Esophagus muscularis mucosa (tissue), 4 donors: ENCODE results near the gene AP4S1. TPM values are rescaled to one million over a fixed set of nuclear protein-coding genes. Genes with fewer than 3 reads are reported as not detected.

ENCODE experiments used
- DNase-seq: peaks from one replicate; pipeline ENCODE4 v3.0.0-alpha.2; 2017; ENCODE audit errors: extremely low spot score
- H3K27ac ChIP-seq, 4 donors: fragments of 200-600 bp; sonication (generic); replicated peaks in 1 of 4; 1 replicate in 3 of 4; 2 replicates in 1 of 4; pipeline ENCODE4 v1.5.1; 2016 to 2019; ENCODE audit warnings: mild to moderate bottlenecking in 1 of 4
- H3K27me3 ChIP-seq, 4 donors: fragments of 200-600 bp; sonication (generic); one replicate each; pipeline versions ENCODE4 v1.5.1 to v1.6.0; 2016 to 2019
- H3K36me3 ChIP-seq, 4 donors: fragments of 200-600 bp; sonication (generic); one replicate each; pipeline ENCODE4 v1.5.1; 2016 to 2019
- H3K4me1 ChIP-seq, 4 donors: fragments of 200-600 bp; sonication (generic); one replicate each; pipeline ENCODE4 v1.5.1; 2016 to 2019
- H3K4me3 ChIP-seq, 4 donors: fragments of 200-600 bp; sonication (generic); 1 replicate in 2 of 4; 2 replicates in 2 of 4; pipeline ENCODE4 v1.5.1; 2016 to 2019; ENCODE audit warnings: mild to moderate bottlenecking in 4 of 4, moderate library complexity in 1 of 4
- H3K9me3 ChIP-seq, 4 donors: fragments of 200-600 bp; sonication (generic); 1 replicate in 3 of 4; 2 replicates in 1 of 4; pipeline ENCODE4 v1.5.1; 2016 to 2019
- EP300 ChIP-seq: sonication (generic); formaldehyde crosslinking; IDR thresholded peaks from one replicate; pipeline ENCODE4 v1.6.1; 2017; ENCODE audit warnings: antibody characterized with exemption
- POLR2A ChIP-seq: fragments of 450-650 bp; IDR thresholded peaks from one replicate; pipeline ENCODE4 v1.6.1; 2017; ENCODE audit warnings: antibody characterized with exemption, moderate library complexity, mild to moderate bottlenecking, low read depth
- POLR2AphosphoS5 ChIP-seq, 2 donors: sonication (generic); formaldehyde crosslinking; IDR thresholded peaks; one replicate each; pipeline ENCODE4 v1.6.1; 2017; ENCODE audit warnings: antibody characterized with exemption in 2 of 2
- WGBS: methylation state at CpG from one replicate; pipeline ENCODE4 v1.1.5; 2018; 5-methylcytosine and 5-hydroxymethylcytosine counted together
- intact Hi-C: fragments of 100-400 bp; cut with DNase I; formaldehyde crosslinking; loops from one replicate; pipeline ENCODE4 v1.15.1; 2023
- total RNA-seq, 4 donors: library from RNA; depleted of rRNA; stranded (reverse); fragments of >200 nt; gene quantifications; one replicate each; pipeline versions ENCODE4 v1.1.0 to v1.2.1, GENCODE V29; 2016
- TF ChIP-seq, protein P1 (sequence below), 3 experiments: fragments of 200-600 bp in 2 of 3; fragments of 450-650 bp in 1 of 3; sonication (generic) in 2 of 3; IDR thresholded peaks; one replicate each; pipeline ENCODE4 v1.5.1; 2017 to 2019; ENCODE audit warnings: antibody characterized with exemption in 3 of 3, mild to moderate bottlenecking in 2 of 3, moderate library complexity in 1 of 3

AP4S1 gene
- total RNA-seq, 4 donors from 2014 or later: 5.0 to 12.3 (median 9.3) TPM

DNA sequence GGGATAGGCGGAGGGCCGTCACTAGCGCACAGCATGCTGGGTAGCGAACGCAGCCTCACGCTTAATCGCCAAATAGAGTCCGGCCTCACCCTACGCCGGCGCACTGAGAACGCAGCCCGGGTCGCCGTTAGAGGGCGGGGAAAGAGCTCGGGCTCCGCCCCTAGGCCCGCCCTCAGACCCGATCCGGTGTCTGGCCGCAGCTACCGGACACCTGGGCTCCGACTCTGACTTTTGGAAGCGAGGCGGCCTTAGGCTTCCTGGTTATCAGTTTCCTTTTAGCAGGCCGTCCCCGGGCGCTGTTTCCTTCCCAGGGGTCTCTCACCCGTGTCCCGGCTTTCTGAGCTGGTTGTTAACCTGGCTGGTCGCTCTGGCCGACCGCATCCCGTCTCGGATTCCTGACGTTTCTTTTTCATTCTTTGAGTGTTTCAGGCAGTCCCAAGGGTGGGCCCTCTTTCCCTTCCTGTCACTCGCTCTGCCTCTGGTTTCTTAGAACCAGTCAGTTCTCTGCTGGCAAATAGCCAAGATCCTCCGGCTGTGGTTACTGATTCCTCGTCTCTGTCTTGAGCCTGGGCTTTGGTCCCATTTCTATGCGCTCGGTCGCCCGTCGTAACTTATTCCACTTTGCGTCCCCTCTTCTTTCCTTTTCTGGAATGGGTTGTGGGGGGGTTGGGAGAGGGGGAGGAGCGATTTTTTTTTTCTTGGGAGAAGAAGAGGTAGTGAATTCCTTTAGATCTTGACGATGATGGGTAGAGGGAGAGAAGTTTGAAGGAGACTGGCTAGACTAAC lies 1.2 kb downstream of the AP4S1 start:
- Histone ChIP-seq H3K27me3 (peaks cover 0 to 3% (median 0%) of the 10 kb centered on the region in 4 donors), H3K4me3 (peak overlapping the region; percentile 81 to 100 (median 90)), H3K9me3 (no peaks in the 10 kb centered on the region), H3K36me3 (no peaks in the 10 kb centered on the region), H3K4me1 (peaks cover 18 to 42% (median 36%) of the 10 kb centered on the region in 4 donors), H3K27ac (peak overlapping the region; percentile 98 to 100 (median 100))
- intact Hi-C loops: no loop called here
- 1% methylated on average over 46 of the region's 48 CpGs for WGBS
- peak; percentile 93 to 94 for TF ChIP-seq POLR2AphosphoS5 (IDR thresholded peaks at IDR 0.05)
- TF ChIP-seq POLR2A: peak; percentile 68
- TF ChIP-seq, protein P1, sequence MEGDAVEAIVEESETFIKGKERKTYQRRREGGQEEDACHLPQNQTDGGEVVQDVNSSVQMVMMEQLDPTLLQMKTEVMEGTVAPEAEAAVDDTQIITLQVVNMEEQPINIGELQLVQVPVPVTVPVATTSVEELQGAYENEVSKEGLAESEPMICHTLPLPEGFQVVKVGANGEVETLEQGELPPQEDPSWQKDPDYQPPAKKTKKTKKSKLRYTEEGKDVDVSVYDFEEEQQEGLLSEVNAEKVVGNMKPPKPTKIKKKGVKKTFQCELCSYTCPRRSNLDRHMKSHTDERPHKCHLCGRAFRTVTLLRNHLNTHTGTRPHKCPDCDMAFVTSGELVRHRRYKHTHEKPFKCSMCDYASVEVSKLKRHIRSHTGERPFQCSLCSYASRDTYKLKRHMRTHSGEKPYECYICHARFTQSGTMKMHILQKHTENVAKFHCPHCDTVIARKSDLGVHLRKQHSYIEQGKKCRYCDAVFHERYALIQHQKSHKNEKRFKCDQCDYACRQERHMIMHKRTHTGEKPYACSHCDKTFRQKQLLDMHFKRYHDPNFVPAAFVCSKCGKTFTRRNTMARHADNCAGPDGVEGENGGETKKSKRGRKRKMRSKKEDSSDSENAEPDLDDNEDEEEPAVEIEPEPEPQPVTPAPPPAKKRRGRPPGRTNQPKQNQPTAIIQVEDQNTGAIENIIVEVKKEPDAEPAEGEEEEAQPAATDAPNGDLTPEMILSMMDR (IDR thresholded peaks at IDR 0.05): no peak
- TF ChIP-seq EP300: no peak
- DNase-seq: peak; percentile 98

DNA sequence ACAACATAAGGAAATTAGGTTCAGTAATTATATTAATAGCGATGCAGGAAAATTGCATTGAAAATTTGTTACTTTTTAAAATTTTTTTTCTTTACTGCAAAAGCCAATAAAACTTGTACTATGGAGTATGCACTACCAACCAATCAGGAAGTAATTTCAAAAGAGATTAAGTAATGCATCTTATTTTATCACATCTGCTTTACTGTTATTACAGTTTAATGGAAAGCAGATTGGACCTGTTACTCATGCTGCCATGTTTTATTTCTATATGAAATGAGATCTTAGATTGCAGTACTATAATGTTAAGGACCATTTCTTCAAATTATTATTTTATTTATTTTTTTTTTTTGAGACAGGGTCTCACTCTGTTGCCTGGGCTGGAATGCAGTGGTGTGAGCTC lies 2.4 kb downstream of the AP4S1 start:
- no peaks in the 10 kb centered on the region for H3K9me3 ChIP-seq
- H3K36me3 ChIP-seq: no peaks in the 10 kb centered on the region
- peak overlapping the region in 2 of 4 donors; percentile 81 to 99 for H3K4me3 ChIP-seq
- peaks cover 18 to 42% (median 37%) of the 10 kb centered on the region in 4 donors for H3K4me1 ChIP-seq
- intact Hi-C loops: no loop called here
- 95% methylated on average over 1 of the region's 1 CpG for WGBS
- H3K27ac ChIP-seq: peak overlapping the region; percentile 98 to 100 (median 100)
- TF ChIP-seq, protein P1 (IDR thresholded peaks at IDR 0.05): no peak
- no peak for TF ChIP-seq EP300
- TF ChIP-seq POLR2AphosphoS5 (IDR thresholded peaks at IDR 0.05): no peak
- TF ChIP-seq POLR2A: no peak
- peaks cover 0 to 3% (median 0%) of the 10 kb centered on the region in 4 donors for H3K27me3 ChIP-seq
- DNase-seq: no peak

DNA sequence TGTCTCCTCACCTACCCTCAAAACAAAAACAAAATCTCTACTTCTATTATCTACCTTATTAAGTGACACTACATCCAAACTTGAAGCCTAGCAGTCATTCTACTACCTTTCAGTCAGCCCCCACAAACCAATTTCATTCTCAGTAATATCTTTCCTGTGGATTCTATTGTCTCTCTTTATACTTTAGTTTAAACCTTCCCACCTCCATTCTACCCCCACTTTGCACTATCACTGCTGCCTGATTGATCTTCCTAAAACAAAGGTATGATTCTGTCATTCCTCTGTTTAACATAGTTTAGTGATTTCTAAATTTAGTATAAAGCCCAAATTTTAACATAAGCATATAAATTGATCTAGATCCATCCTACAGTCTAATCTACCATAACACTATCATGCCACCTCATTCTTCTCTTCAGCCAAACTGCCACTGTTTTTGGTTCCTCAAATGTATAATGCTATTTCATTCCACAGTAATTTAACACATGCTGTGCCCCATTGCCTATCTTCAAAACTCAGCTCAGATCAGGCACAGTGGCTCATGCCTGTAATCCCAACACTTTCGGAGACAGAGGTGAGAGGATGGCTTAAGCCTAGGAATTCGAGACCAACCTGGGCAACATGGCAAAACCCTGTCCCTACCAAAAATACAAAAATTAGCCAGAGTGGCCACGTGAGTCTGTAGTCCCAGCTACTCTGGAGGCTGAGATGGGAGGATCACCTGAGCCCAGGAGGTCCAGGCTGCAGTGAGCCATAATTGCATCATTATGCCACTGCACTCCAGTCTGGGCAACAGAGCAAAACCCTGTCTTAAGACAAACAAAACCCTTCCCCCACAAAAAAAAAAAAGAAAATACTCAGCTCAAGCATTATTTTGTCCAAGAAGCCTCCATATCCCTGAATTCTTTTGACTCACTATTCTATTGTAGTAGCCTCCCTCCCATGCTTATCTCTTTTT lies 3.8 kb downstream of the AP4S1 start:
- TF ChIP-seq POLR2AphosphoS5 (IDR thresholded peaks at IDR 0.05): no peak
- TF ChIP-seq, protein P1 (IDR thresholded peaks at IDR 0.05): no peak
- TF ChIP-seq POLR2A: no peak
- no peak for TF ChIP-seq EP300
- WGBS: 94% methylated on average over 3 of the region's 3 CpGs
- Histone ChIP-seq H3K27me3 (peaks cover 0 to 3% (median 0%) of the 10 kb centered on the region in 4 donors), H3K4me3 (no peak overlapping the region), H3K9me3 (no peaks in the 10 kb centered on the region), H3K4me1 (peaks cover 12 to 40% (median 35%) of the 10 kb centered on the region in 4 donors), H3K27ac (no peak overlapping the region), H3K36me3 (no peaks in the 10 kb centered on the region)
- intact Hi-C loops: no loop called here
- no peak for DNase-seq

DNA sequence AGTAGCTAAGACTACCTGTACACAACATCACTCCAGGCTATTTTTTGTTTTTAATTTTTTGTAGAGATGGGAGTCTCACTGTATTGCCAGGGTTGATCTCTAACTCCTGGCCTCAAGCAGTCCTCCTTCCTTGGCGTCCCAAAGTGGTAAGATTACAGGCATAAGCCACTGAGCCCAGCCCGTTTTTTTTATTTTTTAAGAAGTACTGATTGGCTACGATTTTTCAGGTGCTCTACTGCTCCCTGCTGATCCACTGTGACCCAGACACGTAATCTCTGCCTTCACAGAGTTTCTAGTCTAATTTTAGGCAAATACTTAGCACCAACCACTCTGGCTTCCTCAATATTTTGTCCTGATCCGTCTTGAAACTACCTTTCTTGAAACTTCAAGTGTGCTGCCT lies 5.0 kb downstream of the AP4S1 start:
- H3K27me3 ChIP-seq: peaks cover 0 to 3% (median 0%) of the 10 kb centered on the region in 4 donors
- WGBS: 94% methylated on average over 5 of the region's 5 CpGs
- peaks cover 9 to 33% (median 30%) of the 10 kb centered on the region in 4 donors for H3K4me1 ChIP-seq
- H3K4me3 ChIP-seq: no peak overlapping the region
- H3K36me3 ChIP-seq: no peaks in the 10 kb centered on the region
- intact Hi-C loops: no loop called here
- DNase-seq: no peak
- H3K9me3 ChIP-seq: no peaks in the 10 kb centered on the region
- no peak for TF ChIP-seq POLR2AphosphoS5 (IDR thresholded peaks at IDR 0.05)
- TF ChIP-seq EP300: no peak
- no peak for TF ChIP-seq POLR2A
- TF ChIP-seq, protein P1 (IDR thresholded peaks at IDR 0.05): no peak
- no peak overlapping the region for H3K27ac ChIP-seq
